ENCODE measurements around the gene SLC9B1. TPM values are rescaled to one million over a fixed set of nuclear protein-coding genes. Genes with fewer than 3 reads are reported as not detected.

The SLC9B1 gene
- polyA plus RNA-seq, 1 donor (not counting 4 experiments of a cell fraction or from before 2014, with no cell fraction given) = 0.07 TPM

GRCh38 chr4:103029300-103029699 lies 9.8 kb upstream of the SLC9B1 start:
- TF ChIP-seq CTCF (optimal IDR thresholded peaks at IDR 0.05 in 1 of 3, IDR thresholded peaks at IDR 0.05 in 1 of 3, conservative IDR thresholded peaks at IDR 0.05 in 1 of 3; ENCODE audit: extremely low read depth in 1 of 3, insufficient read depth in 2 of 3, low read length in 3 of 3) = no peak
- TF ChIP-seq EZH2 (IDR thresholded peaks at IDR 0.05; ENCODE audit: low read length) = no peak
- Histone ChIP-seq H3K9me3 (ENCODE audit: control insufficient read depth, low read depth, low read length) (no peaks in the 10 kb centered on the region), H2AFZ (ENCODE audit: control insufficient read depth, low read length) (no peak overlapping the region), H4K20me1 (ENCODE audit: control insufficient read depth, extremely low read depth, insufficient read depth, low read length) (no peaks in the 10 kb centered on the region), H3K27ac (ENCODE audit: control insufficient read depth, insufficient read depth, low read length) (no peak overlapping the region), H3K4me3 (ENCODE audit: control insufficient read depth in 2 of 3, extremely low read depth in 1 of 3, insufficient read depth in 2 of 3, low read depth in 1 of 3, low read length in 3 of 3) (no peak overlapping the region), H3K4me1 (ENCODE audit: control insufficient read depth, extremely low read depth, insufficient read depth, low read length) (no peaks in the 10 kb centered on the region), H3K9me1 (ENCODE audit: control insufficient read depth, extremely low read depth, insufficient read depth, low read length) (no peaks in the 10 kb centered on the region), H3K79me2 (ENCODE audit: control insufficient read depth, insufficient read depth, low read length) (no peaks in the 10 kb centered on the region), H3K27me3 (ENCODE audit: control insufficient read depth, extremely low read depth, insufficient read depth, low read length) (no peaks in the 10 kb centered on the region), H3K36me3 (ENCODE audit: control insufficient read depth in 2 of 2, extremely low read depth in 1 of 2, insufficient read depth in 2 of 2, low read length in 2 of 2) (peaks cover 2 to 10% of the 10 kb centered on the region in 2 experiments), H3K9ac (ENCODE audit: control insufficient read depth, extremely low read depth, insufficient read depth, low read length) (no peak overlapping the region), H3K4me2 (ENCODE audit: control insufficient read depth, extremely low read depth, insufficient read depth, low read depth, low read length) (no peak overlapping the region)
- DNase-seq (ENCODE audit: low read depth, low spot score) = no peak
- FAIRE-seq = no peak
- dilution Hi-C loops (cut with MboI; ENCODE audit: extremely low pct_ligation_motif_present, low sequenced_read_pairs) = no loop called here

- no peak for FAIRE-seq
- no peak for DNase-seq (ENCODE audit: low read depth, low spot score)
Measured at GRCh38 chr4:103026868-103027267, 7.4 kb upstream of the SLC9B1 start.

More at GRCh38 chr4:103026868-103027267, 7.4 kb upstream of the SLC9B1 start:
- Histone ChIP-seq H3K4me3 (ENCODE audit: control insufficient read depth in 2 of 3, extremely low read depth in 1 of 3, insufficient read depth in 2 of 3, low read depth in 1 of 3, low read length in 3 of 3) (no peak overlapping the region), H3K27ac (ENCODE audit: control insufficient read depth, insufficient read depth, low read length) (no peak overlapping the region), H3K9me1 (ENCODE audit: control insufficient read depth, extremely low read depth, insufficient read depth, low read length) (no peaks in the 10 kb centered on the region), H3K27me3 (ENCODE audit: control insufficient read depth, extremely low read depth, insufficient read depth, low read length) (no peaks in the 10 kb centered on the region), H3K79me2 (ENCODE audit: control insufficient read depth, insufficient read depth, low read length) (no peaks in the 10 kb centered on the region), H3K4me1 (ENCODE audit: control insufficient read depth, extremely low read depth, insufficient read depth, low read length) (no peaks in the 10 kb centered on the region), H4K20me1 (ENCODE audit: control insufficient read depth, extremely low read depth, insufficient read depth, low read length) (no peaks in the 10 kb centered on the region), H3K9me3 (ENCODE audit: control insufficient read depth, low read depth, low read length) (no peaks in the 10 kb centered on the region), H3K4me2 (ENCODE audit: control insufficient read depth, extremely low read depth, insufficient read depth, low read depth, low read length) (no peak overlapping the region), H3K9ac (ENCODE audit: control insufficient read depth, extremely low read depth, insufficient read depth, low read length) (no peak overlapping the region), H2AFZ (ENCODE audit: control insufficient read depth, low read length) (no peak overlapping the region), H3K36me3 (ENCODE audit: control insufficient read depth in 2 of 2, extremely low read depth in 1 of 2, insufficient read depth in 2 of 2, low read length in 2 of 2) (peaks cover 2 to 15% of the 10 kb centered on the region in 2 experiments)
- TF ChIP-seq EZH2 (IDR thresholded peaks at IDR 0.05; ENCODE audit: low read length) = no peak
- no peak for TF ChIP-seq CTCF (optimal IDR thresholded peaks at IDR 0.05 in 1 of 3, IDR thresholded peaks at IDR 0.05 in 1 of 3, conservative IDR thresholded peaks at IDR 0.05 in 1 of 3; ENCODE audit: extremely low read depth in 1 of 3, insufficient read depth in 2 of 3, low read length in 3 of 3)
- dilution Hi-C loops (cut with MboI; ENCODE audit: extremely low pct_ligation_motif_present, low sequenced_read_pairs) = no loop called here
